Stimulated activated CD8-positive, alpha-beta memory T cell treated with anti-CD3 and anti-CD28 coated beads, Interleukin-2, amount 100 ng/mL, for 48 hours (primary cell): ENCODE results near the gene KIR2DL3.

ENCODE experiments used
- DNase-seq, 2 donors: peaks; one replicate each; pipeline ENCODE4 v3.0.0-alpha.2; 2020; ENCODE audit warnings: low read depth in 2 of 2

KIR2DL3 gene

DNA sequence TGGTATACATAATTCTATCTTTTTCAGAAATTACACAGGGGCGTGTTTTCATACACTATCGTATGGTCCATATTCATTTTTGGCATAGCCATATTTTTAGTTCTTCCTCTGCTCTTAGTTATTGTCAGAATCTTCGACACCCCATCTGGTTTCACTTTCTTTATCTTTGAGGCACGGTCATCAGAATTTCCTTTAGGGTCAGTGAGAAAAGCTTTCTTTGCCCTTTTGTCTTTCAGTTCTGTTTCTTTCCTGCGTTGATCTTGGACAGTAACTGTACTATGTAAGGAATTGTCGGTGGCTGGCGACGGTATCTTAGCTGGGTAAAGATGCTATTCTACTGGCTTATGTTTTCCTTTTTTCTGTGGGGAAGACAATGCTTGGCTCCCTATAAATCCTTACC lies 54.5 kb downstream of the KIR2DL3 start:
- DNase-seq, result no peak

DNA sequence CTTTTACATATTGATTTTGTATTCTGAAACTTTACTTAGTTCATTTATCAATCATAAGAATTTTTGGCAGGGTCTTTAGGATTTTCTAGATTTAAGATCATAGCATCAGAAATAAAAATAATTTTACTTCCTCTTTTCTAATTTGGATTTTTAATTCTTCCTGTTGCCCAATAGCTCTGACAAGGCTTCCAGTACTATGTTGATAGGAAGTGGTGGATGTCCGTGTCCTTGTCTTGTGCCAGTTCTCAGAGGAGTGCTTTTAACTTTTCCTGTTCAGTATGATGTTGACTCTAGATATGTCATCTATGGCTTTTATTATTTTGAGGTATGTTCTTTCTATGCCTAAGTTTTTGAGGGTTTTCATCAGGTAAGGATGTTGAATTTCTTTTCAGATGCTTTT lies 57.4 kb downstream of the KIR2DL3 start:
- no peak for DNase-seq
